Measurements from ENCODE around the gene GSDME.
"Not testable (repeated sequence)": the region's sequence is repeated elsewhere in the genome, so short reads cannot be mapped to it uniquely, and the experiment has no call there.

The GSDME gene

DNA sequence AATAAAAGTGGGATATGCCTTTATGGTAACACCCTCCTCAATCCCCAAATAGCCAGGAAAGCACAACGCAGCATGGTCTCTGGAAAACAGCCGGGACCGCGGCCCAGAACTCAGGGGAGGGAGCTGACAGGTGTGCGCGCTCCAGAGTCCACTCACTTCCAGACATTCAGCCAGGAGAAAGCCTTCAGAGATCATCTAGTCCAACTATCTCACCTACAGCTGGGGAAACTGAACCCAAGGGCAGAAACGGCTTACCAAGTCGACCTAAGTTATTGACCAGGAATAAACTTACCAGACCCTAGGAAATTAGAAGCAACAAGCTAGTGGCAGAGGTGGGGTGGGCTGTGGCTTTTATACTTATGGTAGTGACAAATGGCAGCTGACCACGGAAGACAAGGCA lies 16.4 kb downstream of the GSDME start:
- DNase-seq: no peak

DNA sequence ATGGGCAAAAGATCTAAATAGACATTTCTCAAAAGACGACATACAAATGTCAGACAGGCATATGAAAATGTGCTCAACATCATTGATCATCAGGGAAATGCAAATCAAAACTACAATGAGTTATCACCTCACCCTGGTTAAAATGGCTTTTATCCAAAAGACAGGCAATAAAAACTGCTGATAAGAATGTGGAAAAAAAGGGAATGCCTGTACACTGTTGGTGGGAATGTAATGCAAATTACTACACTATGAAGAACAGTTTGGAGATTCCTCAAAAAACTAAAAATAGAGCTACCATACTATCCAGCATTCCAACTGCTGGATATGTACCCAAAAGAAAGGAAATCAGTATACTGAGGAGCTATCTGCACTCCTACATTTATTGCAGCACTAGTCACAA lies 18.0 kb downstream of the GSDME start:
- no peak for DNase-seq

DNA sequence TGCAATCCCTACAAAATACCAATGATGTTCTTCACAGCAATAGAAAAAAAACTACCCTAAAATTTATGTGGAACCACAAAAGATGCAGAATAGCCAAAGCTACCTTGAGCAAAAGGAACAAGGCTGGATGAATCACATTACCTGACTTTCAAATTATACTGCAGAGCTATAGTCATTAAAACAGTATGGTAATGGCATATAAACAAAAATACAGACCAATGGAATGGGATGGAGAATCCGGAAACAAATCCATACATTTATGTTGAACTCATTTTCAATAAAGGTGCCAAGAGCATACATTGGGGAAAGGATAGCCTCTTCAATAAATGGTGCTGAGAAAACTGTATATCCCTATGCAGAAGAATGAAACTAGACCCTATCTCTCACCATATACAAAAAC lies 18.7 kb downstream of the GSDME start:
- no peak for DNase-seq

DNA sequence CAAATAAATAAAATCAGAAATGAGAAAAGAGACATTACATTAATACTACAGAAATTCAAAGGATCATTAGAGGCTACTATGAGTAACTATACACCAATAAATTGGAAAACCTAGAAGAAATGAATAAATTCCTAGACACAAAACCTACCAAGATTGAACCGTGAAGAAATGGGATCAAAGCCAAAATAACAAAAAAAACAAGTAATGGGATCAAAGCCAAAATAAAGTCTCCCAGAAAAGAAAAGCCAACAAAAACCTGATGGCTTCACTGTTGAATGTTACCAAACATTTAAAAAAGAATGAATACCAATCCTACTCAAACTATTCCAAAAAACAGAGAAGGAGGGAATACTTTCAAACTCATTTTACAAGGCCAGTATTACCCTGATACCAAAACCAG lies 20.0 kb downstream of the GSDME start:
- no peak for DNase-seq

DNA sequence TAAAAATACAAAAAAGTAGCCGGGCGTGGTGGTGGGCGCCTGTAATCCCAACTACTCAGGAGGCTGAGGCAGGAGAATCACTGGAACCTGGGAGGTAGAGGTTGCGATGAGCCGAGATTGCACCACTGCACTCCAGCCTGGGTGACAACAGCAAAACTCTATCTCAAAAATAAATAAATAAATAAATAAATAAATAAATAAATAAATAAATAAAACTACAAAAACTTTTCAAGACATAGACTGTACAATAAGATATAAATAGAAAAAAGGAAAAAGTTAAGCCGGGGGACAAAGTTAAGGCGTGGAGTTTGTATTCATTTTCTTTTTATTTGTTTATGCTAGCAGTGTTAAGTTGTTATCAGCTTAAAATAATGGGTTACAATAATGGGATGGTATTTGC lies 21.7 kb downstream of the GSDME start:
- DNase-seq: not testable (repeated sequence)

DNA sequence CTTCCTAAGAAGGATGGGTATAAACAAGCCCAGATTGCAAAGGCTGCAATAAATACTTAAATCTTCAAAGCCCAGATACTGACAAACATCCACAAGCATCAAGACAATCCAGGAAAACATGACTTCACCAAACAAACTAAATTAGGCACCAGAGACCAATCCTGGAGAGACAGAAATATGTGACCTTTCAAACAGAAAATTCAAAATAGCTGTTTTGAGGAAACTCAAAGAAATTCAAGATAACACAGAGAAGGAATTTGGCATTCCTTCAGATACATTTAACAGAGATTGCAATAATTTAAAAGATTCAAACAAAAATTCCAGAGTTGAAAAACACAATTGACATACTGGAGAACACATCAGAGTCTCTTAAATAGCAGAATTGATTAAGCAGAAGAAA lies 23.0 kb downstream of the GSDME start:
- DNase-seq: no peak

DNA sequence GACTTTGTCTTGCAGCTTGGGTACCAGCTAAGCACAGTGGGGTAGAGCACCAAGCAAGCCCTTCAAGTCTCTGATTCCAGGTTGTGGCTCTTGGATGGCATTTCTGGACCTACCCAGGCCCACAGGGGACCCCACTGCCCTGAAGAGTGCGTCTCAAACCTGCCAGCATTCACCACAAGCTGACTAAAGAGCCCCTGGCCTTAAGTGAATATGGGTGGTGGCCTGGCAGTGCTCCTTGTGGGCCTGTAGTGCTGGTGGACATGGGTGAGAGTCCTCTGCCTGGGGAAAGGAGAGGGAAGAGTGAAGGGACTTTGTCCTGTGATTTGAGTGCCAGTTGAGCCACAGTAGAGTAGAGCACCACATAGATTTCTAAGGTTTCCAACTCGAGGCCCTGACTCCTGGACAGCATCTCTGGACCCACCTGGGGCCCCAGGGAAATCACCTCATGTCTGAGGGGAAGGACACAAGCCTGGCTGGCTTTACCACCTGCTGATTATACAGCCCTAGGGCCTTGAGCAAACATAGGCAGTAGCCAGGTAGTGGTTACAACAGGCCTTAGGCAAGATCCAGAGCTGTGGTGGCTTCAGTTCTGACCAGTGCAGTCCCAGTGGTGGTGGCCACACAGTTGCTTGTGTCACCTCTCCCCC lies 23.7 kb downstream of the GSDME start:
- DNase-seq: no peak

DNA sequence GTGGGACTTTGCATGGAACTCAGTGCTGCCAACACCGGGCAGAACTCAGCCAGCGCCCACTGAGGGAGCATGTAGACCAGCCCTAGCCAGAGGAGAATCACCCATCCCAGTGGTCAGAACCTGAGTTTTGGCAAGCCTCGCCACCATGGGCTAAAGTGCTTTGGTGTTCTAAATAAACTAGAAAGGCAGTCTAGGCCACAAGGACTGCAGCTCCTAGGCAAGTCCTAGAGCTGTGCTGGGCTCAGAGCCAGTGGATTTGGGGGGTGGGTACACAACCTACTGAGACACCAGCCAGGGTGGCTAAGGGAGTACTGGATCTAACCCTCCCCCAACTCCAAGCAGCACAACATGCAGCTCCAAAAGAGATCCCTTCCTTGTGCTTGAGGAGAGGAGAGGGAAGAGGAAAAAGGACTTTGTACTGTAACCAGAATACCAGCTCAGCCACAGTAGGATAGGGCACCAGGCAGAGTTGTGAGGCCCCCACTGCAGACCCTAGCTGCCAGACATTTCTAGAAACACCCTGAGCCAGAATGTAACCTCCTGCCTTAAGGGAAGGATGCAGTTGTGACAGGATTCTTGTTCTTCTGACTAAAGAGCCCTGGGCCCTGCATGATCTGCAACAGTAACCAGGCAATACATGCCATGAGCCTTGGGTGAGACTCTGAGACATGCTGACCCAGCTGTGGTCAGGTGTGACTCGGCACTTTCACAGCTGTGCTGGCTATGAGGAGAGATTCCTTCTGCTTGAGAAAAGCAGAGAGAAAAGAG lies 24.4 kb downstream of the GSDME start:
- DNase-seq: no peak

DNA sequence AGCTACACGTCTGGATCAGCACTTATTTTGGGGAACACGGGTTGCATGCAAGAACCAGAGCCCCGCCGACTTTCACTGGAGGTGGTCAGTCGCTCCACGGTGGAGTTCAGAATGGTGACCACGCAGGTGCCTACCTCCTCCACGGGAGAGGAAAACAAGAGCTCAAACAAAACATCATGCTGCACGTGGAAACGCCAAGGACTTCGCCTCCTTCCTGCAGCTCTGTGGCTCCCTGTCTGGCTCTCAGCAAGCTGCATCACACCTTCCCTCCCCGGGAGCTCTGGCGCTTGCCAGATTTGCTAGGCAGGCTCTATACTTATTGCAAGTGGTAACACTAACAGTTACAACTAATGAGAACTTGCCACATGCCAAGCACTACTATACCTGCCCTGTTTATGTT lies 26.0 kb downstream of the GSDME start:
- DNase-seq: no peak

DNA sequence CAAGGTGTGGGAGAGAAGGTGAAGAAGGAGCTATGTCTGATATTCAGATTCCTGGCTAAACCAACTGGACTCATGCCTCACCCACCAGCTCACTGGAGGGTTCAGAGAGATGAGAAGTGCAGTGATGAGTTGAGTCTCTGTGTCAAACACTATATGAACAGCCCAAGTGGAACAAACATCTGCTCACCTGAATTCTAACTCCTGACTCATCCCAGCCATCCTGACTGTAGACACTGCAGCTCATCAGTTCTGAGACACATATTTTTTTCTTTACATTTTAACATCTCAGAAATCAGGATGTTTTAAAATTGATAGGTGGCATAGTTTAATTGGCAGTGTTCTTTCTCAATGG lies 27.3 kb downstream of the GSDME start:
- DNase-seq: no peak

DNA sequence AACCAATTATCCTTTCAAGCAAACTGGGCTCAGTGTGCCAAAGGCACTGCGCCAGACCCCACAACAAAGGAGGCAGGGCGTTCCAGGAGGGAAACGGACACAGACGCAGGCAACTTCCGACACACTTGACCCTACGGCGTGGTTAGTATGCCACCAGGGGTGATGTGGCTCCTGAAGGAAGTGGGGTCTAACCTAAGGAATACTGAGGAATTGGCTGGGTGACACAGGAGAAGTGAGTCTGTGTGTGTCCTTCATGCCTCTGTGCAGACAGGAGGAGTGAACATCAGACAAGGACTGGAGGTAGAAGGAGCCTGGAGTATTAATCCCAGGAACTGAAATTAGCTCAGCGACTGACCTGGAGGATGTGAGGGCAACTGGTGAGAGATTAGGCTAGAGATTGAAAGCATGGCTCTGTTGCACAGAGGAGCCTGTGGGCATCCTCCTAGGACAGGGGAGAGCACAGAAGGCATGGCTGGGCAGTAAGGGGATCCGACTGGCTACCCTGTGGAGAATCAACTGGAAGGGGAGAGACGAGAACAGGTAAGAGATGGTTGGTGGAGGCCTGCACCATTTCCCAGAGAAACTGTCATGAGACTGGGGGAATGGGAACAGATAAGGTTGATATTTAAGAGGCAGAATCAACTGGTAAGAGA lies 27.8 kb downstream of the GSDME start:
- no peak for DNase-seq

DNA sequence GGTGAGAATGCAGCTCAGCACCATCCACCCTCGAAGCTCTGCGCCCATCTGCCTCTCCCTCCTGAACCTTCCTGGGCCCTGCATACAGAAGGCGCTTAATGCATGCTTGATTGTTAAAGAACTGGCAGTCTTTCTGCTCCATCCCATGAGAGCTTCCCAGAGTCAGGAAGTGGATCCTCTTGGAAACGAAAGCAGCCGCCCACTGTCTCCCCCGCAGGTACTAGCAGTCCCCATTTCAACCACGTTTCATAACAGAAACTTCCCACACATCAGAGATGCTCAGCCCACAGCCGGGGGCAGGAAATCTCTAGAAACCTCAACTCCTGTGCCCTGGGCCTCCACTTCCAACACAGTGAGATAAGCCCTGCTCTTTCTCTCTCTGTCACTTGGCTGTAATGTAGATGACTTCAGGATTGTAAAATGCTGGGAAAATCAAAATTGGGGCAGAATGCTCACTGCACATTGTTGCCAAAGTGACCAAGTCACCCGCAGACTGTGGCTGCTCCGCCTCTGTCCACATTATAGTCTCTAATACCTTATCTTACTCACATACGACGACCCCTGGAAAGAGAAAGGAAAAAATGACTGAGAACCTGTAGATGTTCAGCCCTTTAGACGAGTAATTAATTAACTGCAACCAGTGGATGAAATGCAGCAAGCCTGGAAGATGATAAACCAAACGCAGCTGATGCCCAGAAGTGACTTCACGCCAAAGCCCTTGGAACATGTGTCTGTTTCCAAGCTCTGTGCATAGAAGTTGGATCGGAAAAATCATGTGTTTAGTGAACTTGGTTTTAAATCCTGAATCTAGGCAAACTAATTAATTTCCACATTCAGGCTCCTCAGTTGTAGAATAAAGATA lies 28.5 kb downstream of the GSDME start:
- DNase-seq: no peak

DNA sequence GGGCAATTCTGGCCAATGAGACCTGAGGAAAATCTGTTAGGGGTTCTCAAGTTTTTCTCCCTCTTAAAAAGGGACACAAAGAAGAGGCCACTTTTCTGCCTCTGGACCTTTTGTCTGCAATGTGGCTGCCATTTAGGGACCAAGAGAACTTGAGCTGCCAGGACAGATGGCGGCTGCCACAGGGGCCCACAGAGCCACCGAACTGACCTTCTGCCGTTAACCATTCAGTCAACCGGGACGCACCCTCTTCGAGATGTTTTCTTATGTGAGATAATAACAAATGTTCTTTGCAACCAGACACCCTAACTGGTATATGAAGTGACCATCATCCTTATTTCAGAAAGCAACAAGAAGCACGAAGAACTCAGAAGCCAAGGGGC lies 29.2 kb downstream of the GSDME start:
- DNase-seq: no peak

DNA sequence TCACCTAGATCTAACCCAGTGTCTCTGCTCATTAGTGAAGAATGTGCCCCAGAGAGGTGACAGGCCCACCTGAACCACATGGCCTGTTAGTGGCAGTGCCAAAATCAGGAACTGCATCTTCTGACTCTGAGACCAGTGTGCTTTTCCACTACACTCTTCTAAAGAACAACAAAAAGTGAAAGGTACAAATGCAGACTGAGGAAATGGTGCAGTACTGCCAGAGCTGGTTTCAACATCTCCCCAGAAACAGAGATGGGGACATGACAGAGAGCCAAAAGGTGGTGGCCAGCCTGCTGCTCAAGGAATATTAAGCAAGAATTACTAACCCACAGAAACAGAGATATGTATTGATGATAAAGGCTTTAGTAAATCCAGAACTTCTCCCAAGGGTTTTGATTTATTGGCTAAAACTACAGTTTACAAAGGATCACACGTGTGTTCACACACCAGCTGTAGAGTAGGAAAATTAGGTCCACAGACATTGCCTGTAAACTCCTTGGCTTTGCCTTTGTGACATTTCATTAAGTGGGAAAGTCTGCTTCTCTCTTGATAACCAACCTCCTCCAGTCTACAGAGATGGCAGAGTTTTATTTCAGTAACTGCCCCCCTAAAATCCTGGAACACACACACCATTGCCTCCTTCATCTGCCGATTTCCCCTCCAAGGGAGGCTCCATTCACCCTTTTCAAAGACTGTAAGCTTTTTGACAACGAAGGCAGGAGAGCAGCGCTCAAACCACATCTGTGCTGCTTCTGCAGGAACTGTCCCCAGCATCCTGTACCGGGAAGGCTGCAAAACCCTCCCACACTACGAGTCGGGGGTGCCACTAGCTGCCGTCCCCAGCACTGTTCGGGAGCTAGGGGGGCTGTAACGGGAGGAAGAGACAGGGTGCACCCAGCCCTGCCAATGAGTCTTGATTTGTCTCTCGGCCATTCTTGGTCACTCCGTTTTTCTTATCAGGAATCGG lies 29.8 kb downstream of the GSDME start:
- no peak for DNase-seq

DNA sequence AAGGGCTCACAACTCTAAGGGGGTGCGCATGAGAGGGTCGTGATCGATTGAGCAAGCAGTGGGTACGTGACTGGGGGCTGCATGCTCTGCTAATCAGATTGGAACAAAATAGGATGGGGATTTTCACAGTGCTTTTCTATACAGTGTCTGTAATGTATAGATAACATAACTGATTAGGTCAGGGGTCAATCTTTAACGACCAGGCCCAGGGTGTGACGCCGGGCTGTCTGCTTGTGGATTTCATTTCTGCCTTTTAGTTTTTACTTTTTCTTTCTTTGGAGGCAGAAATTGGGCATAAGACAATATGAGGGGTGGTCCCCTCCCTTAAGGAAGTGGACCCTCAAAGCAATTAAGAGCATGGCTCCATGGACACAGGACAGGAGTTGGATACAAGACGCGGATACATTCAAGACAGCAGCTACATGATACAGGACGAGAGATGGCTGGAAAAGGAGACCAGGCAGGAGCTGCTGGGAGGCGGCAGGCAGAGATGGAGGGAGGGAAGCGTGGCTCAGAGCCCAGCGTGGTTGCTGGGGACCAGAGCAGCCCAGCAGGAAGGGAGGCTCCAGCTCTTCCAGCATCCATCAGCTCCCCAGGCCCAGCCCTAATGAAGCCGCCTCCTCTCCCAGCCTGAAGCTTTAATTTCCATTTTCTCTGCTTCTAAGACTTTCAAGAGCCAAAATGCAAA lies 31.6 kb downstream of the GSDME start:
- DNase-seq: no peak

DNA sequence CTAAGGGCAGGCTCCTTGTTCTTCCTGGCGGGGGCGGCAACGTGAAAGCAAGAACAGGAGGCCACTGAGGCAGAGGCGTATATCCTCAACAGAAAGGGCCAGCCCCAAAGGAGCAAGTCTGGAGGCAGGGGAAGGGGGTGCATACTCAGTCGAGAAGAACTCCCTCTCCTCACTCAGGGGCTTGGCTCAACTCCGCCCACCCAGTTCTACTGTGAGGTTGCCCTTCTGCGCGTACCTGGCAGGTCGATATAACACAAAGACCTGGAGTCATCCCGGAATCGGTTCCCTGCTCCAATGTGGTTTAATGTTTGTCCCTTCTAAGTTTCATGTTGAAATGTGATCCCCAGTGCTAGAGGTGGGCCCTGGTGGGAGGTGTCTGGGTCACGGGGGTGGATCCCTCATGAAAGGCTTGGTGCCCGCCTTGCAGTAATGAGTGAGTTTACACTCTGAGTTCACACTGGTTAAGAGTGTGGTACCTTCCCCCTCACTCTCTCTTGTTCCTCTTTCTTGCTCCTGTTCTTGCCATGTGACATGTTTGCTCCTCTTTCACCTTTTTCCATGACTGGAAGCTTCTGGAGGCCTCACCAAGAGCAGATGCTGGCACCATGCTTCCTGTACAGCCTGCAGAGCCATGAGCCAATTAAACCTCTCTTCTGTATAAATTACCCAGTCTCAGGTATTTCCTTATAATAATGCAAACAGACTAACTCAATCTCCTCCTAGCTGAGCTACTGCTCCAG lies 32.6 kb downstream of the GSDME start:
- DNase-seq: no peak

DNA sequence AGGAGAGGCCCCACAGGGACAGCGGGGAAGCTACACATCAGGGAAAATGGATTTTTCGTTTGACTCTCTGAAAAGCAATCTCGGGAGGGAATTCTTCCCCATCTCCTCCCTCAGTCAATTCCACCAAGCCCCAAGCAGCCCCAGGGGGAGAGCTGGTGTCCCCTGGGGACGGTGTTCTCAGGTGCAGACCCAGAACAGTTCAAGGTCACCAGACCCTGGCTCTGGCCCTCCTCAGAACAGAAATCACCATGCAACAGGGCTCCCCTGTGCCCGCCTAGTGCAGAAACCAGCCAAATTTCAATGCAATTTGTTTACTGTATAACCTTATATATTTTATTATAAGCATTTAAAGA lies 34.1 kb downstream of the GSDME start:
- no peak for DNase-seq

DNA sequence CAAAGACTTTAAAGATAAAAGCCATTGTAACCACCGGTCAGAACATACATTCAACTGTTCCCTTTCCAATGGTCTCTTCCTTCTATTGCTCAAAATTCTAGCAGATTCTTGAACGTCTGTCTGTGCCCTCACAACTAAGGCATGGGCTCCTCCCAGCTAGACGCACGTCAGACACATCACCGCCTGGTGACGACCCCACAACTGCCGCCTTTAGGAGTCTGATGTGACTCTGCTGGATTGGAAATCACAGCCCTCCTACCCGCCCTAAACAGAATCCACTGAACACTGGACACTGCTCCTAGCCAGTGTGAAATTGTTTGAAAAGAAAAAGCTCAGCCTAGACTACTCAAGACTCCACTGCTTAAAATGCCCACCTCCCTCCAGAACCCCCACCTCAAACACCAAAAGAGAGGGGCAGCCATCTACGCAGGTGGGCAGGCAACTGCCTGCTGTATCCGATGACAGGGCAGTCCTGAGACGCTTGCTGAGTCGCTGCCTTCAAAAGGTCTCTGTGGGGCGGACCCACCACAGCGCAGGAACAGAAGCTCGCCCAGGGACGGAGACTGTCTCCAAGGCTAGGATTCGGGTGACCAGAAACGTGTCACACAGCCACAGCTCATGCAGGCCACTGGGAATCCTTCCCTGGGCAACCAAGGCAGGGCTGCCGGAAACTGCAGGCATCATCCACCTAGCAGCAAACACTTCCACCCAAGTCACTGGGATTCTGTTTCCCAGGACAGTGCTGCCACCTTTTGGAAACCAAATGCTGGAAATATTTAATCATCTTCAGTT lies 34.7 kb downstream of the GSDME start:
- no peak for DNase-seq

DNA sequence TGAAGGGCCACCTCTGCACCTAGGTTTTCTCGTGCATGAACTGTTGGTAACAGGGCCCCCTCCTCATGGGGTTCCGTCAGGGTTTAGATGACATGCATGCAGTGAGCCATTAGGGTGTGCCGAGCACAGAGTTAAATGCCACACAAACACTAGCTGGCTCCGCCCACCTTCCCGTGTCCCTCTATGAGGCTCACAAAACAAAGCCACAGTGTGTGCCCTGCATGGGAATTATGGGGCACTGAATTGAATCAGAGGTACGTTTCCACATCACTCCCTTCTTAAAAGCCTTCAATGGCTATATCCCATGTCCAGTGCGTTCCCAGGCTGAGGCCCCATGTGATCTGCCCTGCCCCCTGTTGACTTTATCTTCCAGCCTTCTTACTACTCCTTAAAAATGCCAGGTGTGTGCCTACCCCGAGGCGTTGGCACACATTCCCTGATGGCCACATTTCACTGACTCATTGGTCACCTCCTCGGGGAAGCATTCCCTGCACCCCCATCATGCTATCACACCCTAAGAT lies 35.7 kb downstream of the GSDME start:
- no peak for DNase-seq

DNA sequence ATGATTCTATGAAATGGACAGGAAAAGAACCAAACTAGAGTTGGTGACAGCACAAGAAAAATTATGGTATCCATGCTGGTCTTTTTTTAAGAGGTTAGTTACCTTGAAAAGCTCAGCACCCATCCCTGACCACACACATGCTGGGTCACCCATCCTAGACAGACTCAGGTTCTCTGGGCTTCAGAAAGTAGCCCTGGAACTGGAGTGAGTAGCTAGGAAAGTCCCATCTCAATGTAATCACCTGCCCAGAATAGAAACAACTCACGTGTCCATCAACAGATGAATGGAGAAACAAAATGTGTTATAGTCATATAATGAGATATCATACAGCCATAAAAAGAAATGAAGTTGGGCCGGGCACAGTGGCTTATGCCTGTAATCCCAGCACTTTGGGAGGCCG lies 37.0 kb downstream of the GSDME start:
- DNase-seq: no peak

Data from activated CD8-positive, alpha-beta memory T cell treated with anti-CD3 and anti-CD28 coated beads, Interleukin-2, amount 50 U/mL, for 4 hours (primary cell).